ENCODE data around the gene DDX23.
"Not testable (repeated sequence)": the region's sequence is repeated elsewhere in the genome, so short reads cannot be mapped to it uniquely, and the experiment has no call there.

Gene DDX23

DNA sequence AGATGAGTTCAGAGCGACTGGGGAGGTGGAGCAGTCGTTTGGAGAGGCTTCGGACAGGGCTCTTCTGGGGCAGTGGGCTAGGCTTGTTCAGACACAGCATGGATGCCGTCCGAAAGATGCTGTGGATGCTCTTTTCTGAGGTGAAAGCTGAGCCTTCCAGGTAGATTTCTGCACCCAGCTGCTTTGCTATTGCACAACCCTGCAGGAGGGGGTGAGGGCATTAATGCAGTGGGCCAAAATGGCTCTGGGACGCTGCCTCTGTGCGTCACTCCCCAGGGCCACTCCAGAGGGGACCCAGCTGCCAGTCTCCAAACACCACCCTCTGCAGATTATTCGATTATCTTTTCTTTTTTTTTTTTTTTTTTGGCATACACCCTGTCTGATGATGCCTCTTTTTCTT is 6.1 kb upstream of the DDX23 start:
- Histone ChIP-seq H3K36me3 (ENCODE audit: low read depth) (no peaks in the 10 kb centered on the region), H3K9me3 (ENCODE audit: severe bottlenecking) (no peaks in the 10 kb centered on the region), H3K27ac (ENCODE audit: poor library complexity, severe bottlenecking) (no peak overlapping the region), H3K27me3 (ENCODE audit: insufficient read depth, poor library complexity, severe bottlenecking) (no peaks in the 10 kb centered on the region), H3K4me3 (ENCODE audit: severe bottlenecking) (no peak overlapping the region), H3K4me1 (ENCODE audit: insufficient read depth, poor library complexity, severe bottlenecking) (no peaks in the 10 kb centered on the region)
- ATAC-seq (ENCODE audit: low read depth): no peak
- no peak for DNase-seq (ENCODE audit: low spot score)
- TF ChIP-seq, protein P1, sequence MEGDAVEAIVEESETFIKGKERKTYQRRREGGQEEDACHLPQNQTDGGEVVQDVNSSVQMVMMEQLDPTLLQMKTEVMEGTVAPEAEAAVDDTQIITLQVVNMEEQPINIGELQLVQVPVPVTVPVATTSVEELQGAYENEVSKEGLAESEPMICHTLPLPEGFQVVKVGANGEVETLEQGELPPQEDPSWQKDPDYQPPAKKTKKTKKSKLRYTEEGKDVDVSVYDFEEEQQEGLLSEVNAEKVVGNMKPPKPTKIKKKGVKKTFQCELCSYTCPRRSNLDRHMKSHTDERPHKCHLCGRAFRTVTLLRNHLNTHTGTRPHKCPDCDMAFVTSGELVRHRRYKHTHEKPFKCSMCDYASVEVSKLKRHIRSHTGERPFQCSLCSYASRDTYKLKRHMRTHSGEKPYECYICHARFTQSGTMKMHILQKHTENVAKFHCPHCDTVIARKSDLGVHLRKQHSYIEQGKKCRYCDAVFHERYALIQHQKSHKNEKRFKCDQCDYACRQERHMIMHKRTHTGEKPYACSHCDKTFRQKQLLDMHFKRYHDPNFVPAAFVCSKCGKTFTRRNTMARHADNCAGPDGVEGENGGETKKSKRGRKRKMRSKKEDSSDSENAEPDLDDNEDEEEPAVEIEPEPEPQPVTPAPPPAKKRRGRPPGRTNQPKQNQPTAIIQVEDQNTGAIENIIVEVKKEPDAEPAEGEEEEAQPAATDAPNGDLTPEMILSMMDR (IDR thresholded peaks at IDR 0.05; ENCODE audit: poor library complexity, severe bottlenecking): no peak

GRCh38 chr12:48857278-48857994 is 5.5 kb upstream of the DDX23 start:
- Histone ChIP-seq H3K4me1 (ENCODE audit: insufficient read depth, poor library complexity, severe bottlenecking) (no peaks in the 10 kb centered on the region), H3K36me3 (ENCODE audit: low read depth) (no peaks in the 10 kb centered on the region), H3K27me3 (ENCODE audit: insufficient read depth, poor library complexity, severe bottlenecking) (no peaks in the 10 kb centered on the region), H3K27ac (ENCODE audit: poor library complexity, severe bottlenecking) (no peak overlapping the region), H3K4me3 (ENCODE audit: severe bottlenecking) (no peak overlapping the region), H3K9me3 (ENCODE audit: severe bottlenecking) (no peaks in the 10 kb centered on the region)
- ATAC-seq (ENCODE audit: low read depth) (no peak), DNase-seq (ENCODE audit: low spot score) (no peak)
- TF ChIP-seq, protein P1 (IDR thresholded peaks at IDR 0.05; ENCODE audit: poor library complexity, severe bottlenecking): no peak

GRCh38 chr12:48856379-48856778 is 4.4 kb upstream of the DDX23 start:
- TF ChIP-seq, protein P1 (IDR thresholded peaks at IDR 0.05; ENCODE audit: poor library complexity, severe bottlenecking): no peak
- no peak overlapping the region for H3K4me3 ChIP-seq (ENCODE audit: severe bottlenecking)
- DNase-seq (ENCODE audit: low spot score) (no peak), ATAC-seq (ENCODE audit: low read depth) (no peak)
- H3K4me1 ChIP-seq (ENCODE audit: insufficient read depth, poor library complexity, severe bottlenecking): no peaks in the 10 kb centered on the region
- no peaks in the 10 kb centered on the region for H3K36me3 ChIP-seq (ENCODE audit: low read depth)
- no peaks in the 10 kb centered on the region for H3K9me3 ChIP-seq (ENCODE audit: severe bottlenecking)
- H3K27me3 ChIP-seq (ENCODE audit: insufficient read depth, poor library complexity, severe bottlenecking): no peaks in the 10 kb centered on the region
- H3K27ac ChIP-seq (ENCODE audit: poor library complexity, severe bottlenecking): no peak overlapping the region

GRCh38 chr12:48854932-48855331 is 3.0 kb upstream of the DDX23 start:
- H3K9me3 ChIP-seq (ENCODE audit: severe bottlenecking); ATAC-seq (ENCODE audit: low read depth): not testable (repeated sequence)

DNA sequence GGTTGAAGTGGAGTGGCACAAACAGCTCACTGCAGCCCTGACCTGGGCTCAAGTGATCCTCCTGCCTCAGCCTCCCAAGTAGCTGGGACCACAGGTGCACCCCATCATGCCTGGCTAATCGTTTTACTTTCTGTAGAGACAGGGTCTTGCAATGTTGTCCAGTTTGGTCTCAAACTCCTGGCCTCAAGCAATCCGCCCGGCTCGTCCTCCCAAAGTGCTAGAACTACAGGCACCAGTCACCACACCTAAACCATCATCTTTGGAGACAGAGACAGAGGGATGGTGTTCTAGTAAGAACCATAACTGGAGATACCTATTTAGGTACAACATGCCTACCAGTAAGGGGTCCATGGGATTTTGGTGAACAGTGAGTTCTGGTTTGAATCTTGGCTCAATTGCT is 2.5 kb upstream of the DDX23 start:
- peaks cover 12% of the 10 kb centered on the region for H3K36me3 ChIP-seq (ENCODE audit: low read depth)
- H3K4me1 ChIP-seq (ENCODE audit: insufficient read depth, poor library complexity, severe bottlenecking): peaks cover 5% of the 10 kb centered on the region
- H3K27ac ChIP-seq (ENCODE audit: poor library complexity, severe bottlenecking): no peak overlapping the region
- ATAC-seq (ENCODE audit: low read depth) (no peak), DNase-seq (ENCODE audit: low spot score) (no peak)
- H3K4me3 ChIP-seq (ENCODE audit: severe bottlenecking): no peak overlapping the region
- H3K27me3 ChIP-seq (ENCODE audit: insufficient read depth, poor library complexity, severe bottlenecking): no peaks in the 10 kb centered on the region
- no peaks in the 10 kb centered on the region for H3K9me3 ChIP-seq (ENCODE audit: severe bottlenecking)
- TF ChIP-seq, protein P1 (IDR thresholded peaks at IDR 0.05; ENCODE audit: poor library complexity, severe bottlenecking): no peak

More at GRCh38 chr12:48854932-48855331, 3.0 kb upstream of the DDX23 start:
- H3K4me1 ChIP-seq (ENCODE audit: insufficient read depth, poor library complexity, severe bottlenecking); DNase-seq (ENCODE audit: low spot score); H3K27ac ChIP-seq (ENCODE audit: poor library complexity, severe bottlenecking); H3K36me3 ChIP-seq (ENCODE audit: low read depth); H3K4me3 ChIP-seq (ENCODE audit: severe bottlenecking); H3K27me3 ChIP-seq (ENCODE audit: insufficient read depth, poor library complexity, severe bottlenecking): not testable (repeated sequence)

Measured in RWPE2 (cell line).